Stimulated activated CD8-positive, alpha-beta memory T cell treated with anti-CD3 and anti-CD28 coated beads, Interleukin-7, amount 100 ng/mL, for 1 hour (primary cell): ENCODE data around the gene UBXN2A.
A peak's percentile ranks its signal among the peaks of the same experiment; 100 is the strongest.

Experiments used
- DNase-seq, 2 donors: peaks; one replicate each; pipeline ENCODE4 v3.0.0-alpha.2; 2020; ENCODE audit warnings: low read depth in 2 of 2

UBXN2A gene

GRCh38 chr2:23939987-23940717 lies at the start of gene UBXN2A:
TSS of gene UBXN2A (plus strand) at chr2:23940463. CDS start at chr2:23958315, 17,852 bp downstream.
- peak; percentile 41 to 44 for DNase-seq

GRCh38 chr2:23900133-23900532 lies 40.1 kb upstream of the UBXN2A start:
- no peak for DNase-seq

GRCh38 chr2:23900541-23901322 lies 39.5 kb upstream of the UBXN2A start:
- DNase-seq: no peak

GRCh38 chr2:23901966-23902846 lies 38.1 kb upstream of the UBXN2A start:
- no peak for DNase-seq

- DNase-seq: no peak
These were observed 37.2 kb upstream of the UBXN2A start for GRCh38 chr2:23903034-23903433.

- DNase-seq: no peak
These were observed 36.0 kb upstream of the UBXN2A start for GRCh38 chr2:23904215-23904614.

GRCh38 chr2:23904692-23905091 lies 35.6 kb upstream of the UBXN2A start:
- DNase-seq: no peak

GRCh38 chr2:23905155-23905554 lies 35.1 kb upstream of the UBXN2A start:
- DNase-seq: no peak

- no peak for DNase-seq
These were observed 28.2 kb upstream of the UBXN2A start for GRCh38 chr2:23912054-23912453.

GRCh38 chr2:23915327-23915726 lies 24.9 kb upstream of the UBXN2A start:
- no peak for DNase-seq

- DNase-seq: no peak
These were observed 23.4 kb upstream of the UBXN2A start for GRCh38 chr2:23916727-23917405.

GRCh38 chr2:23918837-23919489 lies 21.3 kb upstream of the UBXN2A start:
- DNase-seq: no peak

- no peak for DNase-seq
These were observed 15.5 kb upstream of the UBXN2A start for GRCh38 chr2:23924589-23925359.

GRCh38 chr2:23925702-23926289 lies 14.5 kb upstream of the UBXN2A start:
- DNase-seq: peak; percentile 18 to 24

GRCh38 chr2:23926290-23926749 lies 13.9 kb upstream of the UBXN2A start:
- DNase-seq: no peak

GRCh38 chr2:23926750-23927571 lies 13.3 kb upstream of the UBXN2A start, which contains the start of gene ATAD2B:
TSS of gene ATAD2B (minus strand) at chr2:23927123. CDS start at chr2:23926770, 353 bp downstream.
- peak; percentile 86 to 89 for DNase-seq

- no peak for DNase-seq
These were observed 6.0 kb upstream of the UBXN2A start for GRCh38 chr2:23934259-23934658.

GRCh38 chr2:23940718-23941620 lies 706 bp downstream of the UBXN2A start:
- DNase-seq: no peak
